GM12875 (cell line): ENCODE data around the gene RPS6KA2.

ENCODE experiments used
- H3K4me3 ChIP-seq: one replicate; pipeline ENCODE4 v1.5.1; 2011; ENCODE audit warnings: low read depth, low read length, control low read depth
- TF ChIP-seq, protein P1 (sequence below): IDR thresholded peaks from 2 replicates; pipeline ENCODE4 v1.5.1; 2011; ENCODE audit warnings: low read depth, mild to moderate bottlenecking, control low read depth, inconsistent platforms, low read length, moderate library complexity, borderline replicate concordance; ENCODE audit not compliant: insufficient read depth

RPS6KA2 gene

DNA sequence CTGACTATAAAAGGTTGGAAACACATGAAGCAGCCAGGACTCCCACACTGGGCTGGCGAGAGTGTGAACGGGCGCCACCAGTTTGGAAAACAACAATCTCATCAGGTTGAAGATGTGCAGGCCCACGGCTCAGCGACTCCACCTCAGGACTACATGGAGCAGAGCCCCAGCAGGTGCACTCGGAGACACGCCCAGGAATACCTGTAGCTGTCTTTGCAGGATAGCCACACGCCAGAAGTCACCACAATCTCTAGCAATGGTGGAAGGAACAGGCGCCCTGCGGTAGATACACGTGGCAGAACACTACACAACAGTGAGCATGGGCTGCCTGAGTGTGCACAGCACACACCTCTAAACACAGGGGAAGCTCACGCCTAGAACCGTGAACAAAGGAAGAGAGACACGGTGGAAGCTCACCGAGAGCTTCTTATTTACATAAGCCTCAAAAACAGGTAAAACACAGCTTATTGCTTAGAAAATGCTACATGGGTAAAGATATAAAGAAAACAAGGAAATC is 28.7 kb upstream of the RPS6KA2 start:
- H3K4me3 ChIP-seq = no peak overlapping the region
- TF ChIP-seq, protein P1, sequence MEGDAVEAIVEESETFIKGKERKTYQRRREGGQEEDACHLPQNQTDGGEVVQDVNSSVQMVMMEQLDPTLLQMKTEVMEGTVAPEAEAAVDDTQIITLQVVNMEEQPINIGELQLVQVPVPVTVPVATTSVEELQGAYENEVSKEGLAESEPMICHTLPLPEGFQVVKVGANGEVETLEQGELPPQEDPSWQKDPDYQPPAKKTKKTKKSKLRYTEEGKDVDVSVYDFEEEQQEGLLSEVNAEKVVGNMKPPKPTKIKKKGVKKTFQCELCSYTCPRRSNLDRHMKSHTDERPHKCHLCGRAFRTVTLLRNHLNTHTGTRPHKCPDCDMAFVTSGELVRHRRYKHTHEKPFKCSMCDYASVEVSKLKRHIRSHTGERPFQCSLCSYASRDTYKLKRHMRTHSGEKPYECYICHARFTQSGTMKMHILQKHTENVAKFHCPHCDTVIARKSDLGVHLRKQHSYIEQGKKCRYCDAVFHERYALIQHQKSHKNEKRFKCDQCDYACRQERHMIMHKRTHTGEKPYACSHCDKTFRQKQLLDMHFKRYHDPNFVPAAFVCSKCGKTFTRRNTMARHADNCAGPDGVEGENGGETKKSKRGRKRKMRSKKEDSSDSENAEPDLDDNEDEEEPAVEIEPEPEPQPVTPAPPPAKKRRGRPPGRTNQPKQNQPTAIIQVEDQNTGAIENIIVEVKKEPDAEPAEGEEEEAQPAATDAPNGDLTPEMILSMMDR = no peak

DNA sequence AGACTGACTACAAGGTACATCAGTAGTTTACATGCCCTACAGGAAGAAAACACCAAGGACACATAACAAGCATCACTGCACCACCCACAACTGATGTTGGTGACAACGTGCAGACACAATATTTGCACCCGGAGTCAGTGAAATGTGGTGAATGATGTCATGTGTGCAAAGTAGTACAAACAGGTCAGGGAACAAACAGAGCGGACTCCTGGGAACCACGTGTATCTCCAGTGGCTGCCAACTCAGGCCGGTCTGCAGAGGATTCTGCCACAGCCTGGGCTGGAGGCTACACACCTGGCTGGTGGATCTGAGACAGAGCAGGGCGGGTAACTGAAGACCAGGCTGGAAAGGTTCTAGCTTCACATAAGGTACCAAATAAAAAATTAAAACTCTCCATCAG is 28.2 kb upstream of the RPS6KA2 start:
- TF ChIP-seq, protein P1 = no peak
- H3K4me3 ChIP-seq = no peak overlapping the region

DNA sequence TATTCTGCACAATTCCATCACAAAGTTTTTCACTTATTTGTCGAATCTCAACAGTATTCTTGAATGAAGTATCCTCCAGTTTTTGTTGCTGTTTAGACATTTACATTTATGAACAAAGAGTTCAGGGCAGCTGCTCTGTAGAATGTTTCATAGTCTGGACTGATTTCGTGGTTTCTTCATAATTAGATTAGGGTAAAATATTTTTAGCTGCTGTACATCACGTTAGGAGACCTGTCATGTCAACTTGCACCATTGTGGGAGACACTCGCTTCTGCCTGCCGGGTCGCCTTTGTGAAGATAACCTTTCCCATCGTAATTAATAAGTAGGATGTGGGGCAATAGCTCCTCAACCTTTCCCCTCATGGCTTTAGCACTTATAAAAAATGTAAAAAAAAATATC is 27.5 kb upstream of the RPS6KA2 start:
- TF ChIP-seq, protein P1 = no peak

GRCh38 chr6:166653639-166653941 is 26.5 kb upstream of the RPS6KA2 start:
- no peak overlapping the region for H3K4me3 ChIP-seq
- TF ChIP-seq, protein P1 = no peak

More for the DNA sequence above, 27.5 kb upstream of the RPS6KA2 start:
- no peak overlapping the region for H3K4me3 ChIP-seq

GRCh38 chr6:166650824-166651807 is 24.1 kb upstream of the RPS6KA2 start:
- TF ChIP-seq, protein P1 = no peak
- no peak overlapping the region for H3K4me3 ChIP-seq

DNA sequence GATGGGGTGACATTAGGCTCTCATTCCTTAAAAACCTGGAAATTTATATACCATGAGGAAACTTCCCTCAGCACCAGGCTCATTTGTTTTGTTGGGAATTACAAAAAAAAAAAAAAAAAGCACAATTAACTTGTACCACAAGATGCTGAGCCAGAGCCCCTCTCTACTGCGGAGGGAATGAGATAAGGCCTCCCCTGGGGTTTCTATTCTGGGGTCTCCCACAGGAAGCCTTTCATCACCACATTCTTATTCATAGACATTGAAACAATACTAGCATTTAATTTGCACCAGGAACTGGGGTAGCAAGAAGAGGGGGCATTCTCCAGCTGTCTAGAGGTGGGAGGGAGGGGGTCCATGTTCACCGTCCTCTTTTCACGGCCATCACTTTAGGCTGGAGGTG is 23.0 kb upstream of the RPS6KA2 start:
- TF ChIP-seq, protein P1 = no peak
- H3K4me3 ChIP-seq = no peak overlapping the region

GRCh38 chr6:166648846-166649245 is 21.8 kb upstream of the RPS6KA2 start:
- TF ChIP-seq, protein P1 = no peak
- no peak overlapping the region for H3K4me3 ChIP-seq
